ENCODE results near the gene ZNF500.

ZNF500 gene

GRCh38 chr16:4776141-4776705 lies 9.3 kb upstream of the ZNF500 start:
- Histone ChIP-seq H3K4me2 (ENCODE audit: low read depth, low read length) (no peak overlapping the region), H2AFZ (ENCODE audit: low read length) (no peak overlapping the region), H3K9ac (ENCODE audit: low read length) (no peak overlapping the region), H3K9me3 (replicated peaks; ENCODE audit: insufficient read depth, low read length) (no peaks in the 10 kb centered on the region), H3K4me1 (ENCODE audit: low read length) (no peaks in the 10 kb centered on the region), H3K27ac (ENCODE audit: low read length) (no peak overlapping the region), H4K20me1 (ENCODE audit: insufficient read depth, low read length) (no peaks in the 10 kb centered on the region), H3K36me3 (replicated peaks; ENCODE audit: insufficient read depth, low read length) (no peaks in the 10 kb centered on the region), H3K9me2 (replicated peaks; ENCODE audit: insufficient read depth, low read length) (no peaks in the 10 kb centered on the region), H3K79me2 (ENCODE audit: low read length) (no peaks in the 10 kb centered on the region), H3K27me3 (replicated peaks; ENCODE audit: insufficient read depth, low read length) (0 out of 2 replicates have a peak, but pooled peaks cover 5% of the 10 kb centered on the region), H3K4me3 (ENCODE audit: low read length) (no peak overlapping the region), H3F3A (ENCODE audit: insufficient read depth, low read length) (no peaks in the 10 kb centered on the region)
- no peak for DNase-seq
- no peak for TF ChIP-seq EZH2 (optimal IDR thresholded peaks at IDR 0.05; ENCODE audit: low read depth, low read length)
- no peak for TF ChIP-seq EZH2phosphoT487 (IDR thresholded peaks at IDR 0.05; ENCODE audit: low read length)
- TF ChIP-seq, protein P1, sequence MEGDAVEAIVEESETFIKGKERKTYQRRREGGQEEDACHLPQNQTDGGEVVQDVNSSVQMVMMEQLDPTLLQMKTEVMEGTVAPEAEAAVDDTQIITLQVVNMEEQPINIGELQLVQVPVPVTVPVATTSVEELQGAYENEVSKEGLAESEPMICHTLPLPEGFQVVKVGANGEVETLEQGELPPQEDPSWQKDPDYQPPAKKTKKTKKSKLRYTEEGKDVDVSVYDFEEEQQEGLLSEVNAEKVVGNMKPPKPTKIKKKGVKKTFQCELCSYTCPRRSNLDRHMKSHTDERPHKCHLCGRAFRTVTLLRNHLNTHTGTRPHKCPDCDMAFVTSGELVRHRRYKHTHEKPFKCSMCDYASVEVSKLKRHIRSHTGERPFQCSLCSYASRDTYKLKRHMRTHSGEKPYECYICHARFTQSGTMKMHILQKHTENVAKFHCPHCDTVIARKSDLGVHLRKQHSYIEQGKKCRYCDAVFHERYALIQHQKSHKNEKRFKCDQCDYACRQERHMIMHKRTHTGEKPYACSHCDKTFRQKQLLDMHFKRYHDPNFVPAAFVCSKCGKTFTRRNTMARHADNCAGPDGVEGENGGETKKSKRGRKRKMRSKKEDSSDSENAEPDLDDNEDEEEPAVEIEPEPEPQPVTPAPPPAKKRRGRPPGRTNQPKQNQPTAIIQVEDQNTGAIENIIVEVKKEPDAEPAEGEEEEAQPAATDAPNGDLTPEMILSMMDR (IDR thresholded peaks at IDR 0.05; ENCODE audit: low read length): no peak

GRCh38 chr16:4775005-4775404 lies 8.0 kb upstream of the ZNF500 start:
- H3F3A ChIP-seq (ENCODE audit: insufficient read depth, low read length): no peaks in the 10 kb centered on the region
- H3K36me3 ChIP-seq (replicated peaks; ENCODE audit: insufficient read depth, low read length): no peaks in the 10 kb centered on the region
- no peak overlapping the region for H2AFZ ChIP-seq (ENCODE audit: low read length)
- H3K79me2 ChIP-seq (ENCODE audit: low read length): no peaks in the 10 kb centered on the region
- no peak overlapping the region for H3K27ac ChIP-seq (ENCODE audit: low read length)
- DNase-seq: no peak
- H3K9ac ChIP-seq (ENCODE audit: low read length): no peak overlapping the region
- no peaks in the 10 kb centered on the region for H4K20me1 ChIP-seq (ENCODE audit: insufficient read depth, low read length)
- H3K9me2 ChIP-seq (replicated peaks; ENCODE audit: insufficient read depth, low read length): no peaks in the 10 kb centered on the region
- no peak overlapping the region for H3K4me2 ChIP-seq (ENCODE audit: low read depth, low read length)
- H3K9me3 ChIP-seq (replicated peaks; ENCODE audit: insufficient read depth, low read length): no peaks in the 10 kb centered on the region
- H3K27me3 ChIP-seq (replicated peaks; ENCODE audit: insufficient read depth, low read length): 0 out of 2 replicates have a peak, but pooled peaks cover 5% of the 10 kb centered on the region
- no peak overlapping the region for H3K4me3 ChIP-seq (ENCODE audit: low read length)
- H3K4me1 ChIP-seq (ENCODE audit: low read length): no peaks in the 10 kb centered on the region
- TF ChIP-seq EZH2phosphoT487 (IDR thresholded peaks at IDR 0.05; ENCODE audit: low read length) (no peak), EZH2 (optimal IDR thresholded peaks at IDR 0.05; ENCODE audit: low read depth, low read length) (no peak)
- TF ChIP-seq, protein P1 (IDR thresholded peaks at IDR 0.05; ENCODE audit: low read length): no peak

DNA sequence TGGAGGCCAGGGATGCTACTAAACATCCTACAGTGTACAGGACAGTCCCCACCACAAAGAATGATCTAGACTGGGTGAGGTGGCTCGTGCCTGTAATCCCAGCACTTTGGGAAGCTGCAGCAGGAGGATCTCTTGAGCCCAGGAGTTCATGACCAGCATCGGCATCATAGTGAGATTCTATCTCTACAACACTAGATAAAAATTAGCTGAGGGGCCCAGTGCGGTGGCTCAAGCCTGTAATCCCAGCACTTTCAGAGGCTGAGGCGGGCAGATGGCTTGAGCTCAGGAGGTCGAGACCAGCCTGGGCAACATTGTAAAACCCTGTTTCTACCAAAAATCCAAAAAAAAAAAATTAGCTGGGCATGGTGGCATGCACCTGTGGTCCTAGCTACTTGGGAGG lies 5.4 kb upstream of the ZNF500 start:
- H3K79me2 ChIP-seq (ENCODE audit: low read length): no peaks in the 10 kb centered on the region
- no peaks in the 10 kb centered on the region for H4K20me1 ChIP-seq (ENCODE audit: insufficient read depth, low read length)
- no peak for DNase-seq
- peaks cover 3% of the 10 kb centered on the region; the same call in 1 of the 2 replicates for H3K4me1 ChIP-seq (ENCODE audit: low read length)
- 0 out of 2 replicates have a peak, but pooled peaks cover 5% of the 10 kb centered on the region for H3K27me3 ChIP-seq (replicated peaks; ENCODE audit: insufficient read depth, low read length)
- H3K9ac ChIP-seq (ENCODE audit: low read length): no peak overlapping the region
- peaks cover 17% of the 10 kb centered on the region; the same call in 1 of the 2 replicates for H3F3A ChIP-seq (ENCODE audit: insufficient read depth, low read length)
- no peak overlapping the region for H2AFZ ChIP-seq (ENCODE audit: low read length)
- no peaks in the 10 kb centered on the region for H3K36me3 ChIP-seq (replicated peaks; ENCODE audit: insufficient read depth, low read length)
- H3K4me2 ChIP-seq (ENCODE audit: low read depth, low read length): no peak overlapping the region
- no peaks in the 10 kb centered on the region for H3K9me3 ChIP-seq (replicated peaks; ENCODE audit: insufficient read depth, low read length)
- no peak overlapping the region for H3K4me3 ChIP-seq (ENCODE audit: low read length)
- H3K9me2 ChIP-seq (replicated peaks; ENCODE audit: insufficient read depth, low read length): no peaks in the 10 kb centered on the region
- no peak overlapping the region for H3K27ac ChIP-seq (ENCODE audit: low read length)
- TF ChIP-seq EZH2phosphoT487 (IDR thresholded peaks at IDR 0.05; ENCODE audit: low read length) (no peak), EZH2 (optimal IDR thresholded peaks at IDR 0.05; ENCODE audit: low read depth, low read length) (no peak)
- TF ChIP-seq, protein P1 (IDR thresholded peaks at IDR 0.05; ENCODE audit: low read length): no peak

Measured in MM.1S (cell line).